BLaER1 (cell line): ENCODE measurements around the gene AIFM1.

Experiments used
- H3K27ac ChIP-seq: shearing (Covaris generic); formaldehyde crosslinking; 2 replicates; pipeline ENCODE4 v1.8.1; 2022
- H3K27me3 ChIP-seq: shearing (Covaris generic); formaldehyde crosslinking; 2 replicates; pipeline ENCODE4 v1.8.1; 2022
- H3K36me3 ChIP-seq: shearing (Covaris generic); formaldehyde crosslinking; 2 replicates; pipeline ENCODE4 v1.8.1; 2022
- H3K4me1 ChIP-seq: shearing (Covaris generic); formaldehyde crosslinking; 2 replicates; pipeline ENCODE4 v1.8.1; 2022
- H3K4me2 ChIP-seq: shearing (Covaris generic); formaldehyde crosslinking; 2 replicates; pipeline ENCODE4 v1.8.1; 2022
- H3K4me3 ChIP-seq: shearing (Covaris generic); formaldehyde crosslinking; 2 replicates; pipeline ENCODE4 v1.8.1; 2022
- H3K9ac ChIP-seq: shearing (Covaris generic); formaldehyde crosslinking; 2 replicates; pipeline ENCODE4 v1.8.1; 2022
- H3K9me3 ChIP-seq: shearing (Covaris generic); formaldehyde crosslinking; 2 replicates; pipeline ENCODE4 v1.8.1; 2022
- H4K20me1 ChIP-seq: shearing (Covaris generic); formaldehyde crosslinking; 2 replicates; pipeline ENCODE4 v1.8.1; 2022
- Cebpa-rat ChIP-seq: shearing (Covaris generic); IDR thresholded peaks from 2 replicates; pipeline ENCODE4 v1.8.1; 2022

Gene AIFM1

GRCh38 chrX:130171446-130172126, 5.9 kb upstream of the AIFM1 start, which contains the start of gene RAB33A:
TSS of gene RAB33A (plus strand) at chrX:130171962. CDS start at chrX:130172063, 101 bp downstream.
- H3K4me2 ChIP-seq, result peak within 1 kb of the TSS; percentile 57
- peak within 1 kb of the TSS; percentile 56 for H3K4me3 ChIP-seq
- peaks cover 40% of the 10 kb centered on the region for H3K4me1 ChIP-seq

DNA sequence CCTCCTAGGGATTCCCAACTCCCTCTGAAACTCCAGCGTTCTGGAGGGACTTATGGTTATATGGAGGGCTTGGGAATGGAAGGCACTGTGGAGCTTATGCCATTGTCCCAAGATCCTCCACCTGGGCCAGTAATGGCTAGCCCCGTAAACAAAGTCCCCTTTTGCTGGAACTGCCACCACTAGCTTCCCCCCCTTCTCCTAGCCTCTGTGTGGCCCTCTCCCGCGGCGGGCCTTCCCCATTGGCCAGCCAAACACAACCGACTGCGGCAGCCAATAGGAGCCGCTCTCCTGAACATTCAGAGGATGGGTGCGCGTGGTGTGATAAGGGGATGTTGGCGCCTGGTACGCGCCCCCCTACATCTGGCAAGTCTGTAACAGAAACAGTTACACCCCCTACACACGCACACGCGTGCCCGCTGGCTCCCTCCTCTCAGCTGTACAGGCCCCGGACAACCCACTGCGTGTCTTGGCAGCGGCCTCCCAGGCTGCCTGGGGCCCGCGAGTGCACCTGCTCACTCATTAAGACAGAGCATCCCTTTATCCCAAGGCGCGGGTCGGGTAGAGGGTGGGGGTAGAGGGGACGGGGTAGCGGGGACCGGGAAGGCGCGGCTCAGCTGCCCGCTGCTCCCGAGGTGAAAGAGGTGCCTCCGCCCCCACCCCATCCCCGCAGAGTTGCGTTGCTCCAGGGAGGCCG, 5.3 kb upstream of the AIFM1 start:
- no peaks in the 10 kb centered on the region for H4K20me1 ChIP-seq
- H3K27ac ChIP-seq, result no peak overlapping the region
- H3K9me3 ChIP-seq, result peaks cover 14% of the 10 kb centered on the region; the same call in 1 of the 2 replicates
- H3K27me3 ChIP-seq, result peaks cover 65% of the 10 kb centered on the region
- H3K4me1 ChIP-seq, result peaks cover 36% of the 10 kb centered on the region
- no peaks in the 10 kb centered on the region for H3K36me3 ChIP-seq
- no peak for TF ChIP-seq Cebpa-rat
- no peak overlapping the region for H3K9ac ChIP-seq
- peak overlapping the region; percentile 57 for H3K4me2 ChIP-seq
- H3K4me3 ChIP-seq, result peak overlapping the region; percentile 56

More at GRCh38 chrX:130171446-130172126, 5.9 kb upstream of the AIFM1 start, which contains the start of gene RAB33A:
- no peak within 1 kb of the TSS for H3K9ac ChIP-seq
- TF ChIP-seq Cebpa-rat, result no peak
- H3K36me3 ChIP-seq, result no peaks in the 10 kb centered on the region
- H3K9me3 ChIP-seq, result peaks cover 14% of the 10 kb centered on the region; the same call in 1 of the 2 replicates
- H3K27me3 ChIP-seq, result peaks cover 71% of the 10 kb centered on the region
- H4K20me1 ChIP-seq, result no peaks in the 10 kb centered on the region
- no peak within 1 kb of the TSS for H3K27ac ChIP-seq

- H3K9me3 ChIP-seq, result peaks cover 10% of the 10 kb centered on the region; the same call in 1 of the 2 replicates
- 0 out of 2 replicates have a peak, but pooled peaks cover 15% of the 10 kb centered on the region for H4K20me1 ChIP-seq
- H3K4me3 ChIP-seq, result 0 out of 2 replicates have a peak overlapping the region, but pooled peaks have one; percentile 76
- no peaks in the 10 kb centered on the region for H3K36me3 ChIP-seq
- no peak overlapping the region for H3K9ac ChIP-seq
- H3K27ac ChIP-seq, result no peak overlapping the region
- H3K4me1 ChIP-seq, result peaks cover 31% of the 10 kb centered on the region
- peaks cover 62% of the 10 kb centered on the region for H3K27me3 ChIP-seq
- TF ChIP-seq Cebpa-rat, result no peak
- H3K4me2 ChIP-seq, result peak overlapping the region; percentile 62
Observed at GRCh38 chrX:130167040-130167439, 1.4 kb upstream of the AIFM1 start.

GRCh38 chrX:130166503-130166777, 799 bp upstream of the AIFM1 start:
- H4K20me1 ChIP-seq, result 0 out of 2 replicates have a peak, but pooled peaks cover 16% of the 10 kb centered on the region
- peak overlapping the region; percentile 77 for H3K27ac ChIP-seq
- H3K4me1 ChIP-seq, result peaks cover 25% of the 10 kb centered on the region
- peaks cover 4% of the 10 kb centered on the region; the same call in 1 of the 2 replicates for H3K9me3 ChIP-seq
- TF ChIP-seq Cebpa-rat, result no peak
- H3K4me3 ChIP-seq, result peak overlapping the region; percentile 76
- peak overlapping the region; percentile 82 for H3K9ac ChIP-seq
- H3K27me3 ChIP-seq, result peaks cover 61% of the 10 kb centered on the region
- no peaks in the 10 kb centered on the region for H3K36me3 ChIP-seq
- peak overlapping the region; percentile 62 for H3K4me2 ChIP-seq

DNA sequence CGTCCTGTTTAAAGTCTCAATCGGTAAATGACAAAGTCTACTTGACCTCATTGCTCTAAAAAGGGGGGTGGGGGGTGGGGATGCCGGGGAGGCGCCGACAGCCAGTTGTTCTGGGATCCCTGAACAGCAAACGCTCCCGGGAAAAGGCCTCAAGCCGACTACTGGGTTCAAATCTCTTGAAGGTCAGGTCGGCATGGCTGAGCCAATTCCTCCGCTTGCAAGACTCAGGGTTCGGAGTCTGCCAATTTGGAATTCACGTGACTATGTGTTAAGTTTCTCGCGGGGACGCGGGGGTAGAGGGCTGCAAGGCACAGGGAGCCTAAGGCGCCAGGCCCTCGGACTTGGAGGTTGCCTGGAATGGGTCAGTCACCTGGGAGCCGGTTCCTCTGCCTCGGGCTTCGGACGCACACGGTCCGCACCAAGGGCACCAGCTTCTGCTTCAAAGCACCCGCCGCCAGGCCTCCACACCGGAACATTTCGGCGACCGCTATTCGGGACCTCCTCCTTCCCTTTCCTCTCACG, 399 bp downstream of the AIFM1 start:
- TF ChIP-seq Cebpa-rat, result no peak
- peaks cover 58% of the 10 kb centered on the region for H3K27me3 ChIP-seq
- H3K4me3 ChIP-seq, result peak overlapping the region; percentile 76
- H3K4me2 ChIP-seq, result peak overlapping the region; percentile 68
- 0 out of 2 replicates have a peak, but pooled peaks cover 3% of the 10 kb centered on the region for H3K9me3 ChIP-seq
- H3K36me3 ChIP-seq, result no peaks in the 10 kb centered on the region
- peak overlapping the region; percentile 82 for H3K9ac ChIP-seq
- peaks cover 16% of the 10 kb centered on the region; the same call in 1 of the 2 replicates for H4K20me1 ChIP-seq
- H3K27ac ChIP-seq, result peak overlapping the region; percentile 77
- H3K4me1 ChIP-seq, result peaks cover 24% of the 10 kb centered on the region

- H3K4me2 ChIP-seq, result no peak overlapping the region
- no peak overlapping the region for H3K9ac ChIP-seq
- no peaks in the 10 kb centered on the region for H3K36me3 ChIP-seq
- TF ChIP-seq Cebpa-rat, result no peak
- peaks cover 23% of the 10 kb centered on the region; the same call in 1 of the 2 replicates for H4K20me1 ChIP-seq
- no peak overlapping the region for H3K4me3 ChIP-seq
- no peak overlapping the region for H3K27ac ChIP-seq
- H3K4me1 ChIP-seq, result peaks cover 24% of the 10 kb centered on the region
- H3K27me3 ChIP-seq, result peaks cover 58% of the 10 kb centered on the region
- 0 out of 2 replicates have a peak, but pooled peaks cover 3% of the 10 kb centered on the region for H3K9me3 ChIP-seq
Observed at GRCh38 chrX:130163398-130163797, 2.2 kb downstream of the AIFM1 start.

- Histone ChIP-seq H3K9ac (no peak overlapping the region), H3K9me3 (0 out of 2 replicates have a peak, but pooled peaks cover 3% of the 10 kb centered on the region), H3K4me3 (no peak overlapping the region), H3K36me3 (no peaks in the 10 kb centered on the region), H3K27me3 (peaks cover 69% of the 10 kb centered on the region), H3K27ac (no peak overlapping the region), H3K4me1 (peaks cover 22% of the 10 kb centered on the region), H3K4me2 (no peak overlapping the region), H4K20me1 (peaks cover 35% of the 10 kb centered on the region; the same call in 1 of the 2 replicates)
- TF ChIP-seq Cebpa-rat, result no peak
Observed at GRCh38 chrX:130162094-130162735, 3.4 kb downstream of the AIFM1 start.

DNA sequence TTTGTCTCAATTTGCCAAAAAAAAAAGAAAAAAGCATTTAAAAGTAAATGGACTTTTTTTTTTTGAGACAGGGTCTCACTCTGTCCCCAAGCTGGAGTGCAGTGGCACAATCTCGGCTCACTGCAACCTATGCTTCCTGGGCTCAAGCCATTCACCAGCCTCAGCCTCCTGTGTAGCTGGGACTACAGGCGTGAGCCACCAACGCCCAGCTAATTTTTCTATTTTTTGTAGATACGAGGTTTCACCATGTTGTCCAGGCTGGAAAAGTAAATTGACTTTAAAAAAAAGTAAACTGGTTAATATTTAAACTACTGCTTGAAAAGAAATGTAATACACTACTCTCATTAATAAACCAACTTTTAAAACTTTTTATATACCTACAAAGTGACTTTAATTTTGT, 5.9 kb downstream of the AIFM1 start:
- Histone ChIP-seq H3K27ac (no peak overlapping the region), H3K4me2 (no peak overlapping the region), H3K27me3 (peaks cover 83% of the 10 kb centered on the region)

GRCh38 chrX:130158311-130158710, 7.3 kb downstream of the AIFM1 start:
- H3K4me3 ChIP-seq, result no peak overlapping the region
- H3K27me3 ChIP-seq, result peaks cover 86% of the 10 kb centered on the region
- H3K36me3 ChIP-seq, result no peaks in the 10 kb centered on the region
- H3K4me2 ChIP-seq, result no peak overlapping the region
- H3K9me3 ChIP-seq, result no peaks in the 10 kb centered on the region
- no peak for TF ChIP-seq Cebpa-rat
- peaks cover 52% of the 10 kb centered on the region; the same call in 1 of the 2 replicates for H4K20me1 ChIP-seq
- 0 out of 2 replicates have a peak, but pooled peaks cover 1% of the 10 kb centered on the region for H3K4me1 ChIP-seq
- H3K27ac ChIP-seq, result no peak overlapping the region
- no peak overlapping the region for H3K9ac ChIP-seq

More for the DNA sequence above, 5.9 kb downstream of the AIFM1 start:
- Histone ChIP-seq H3K9me3 (no peaks in the 10 kb centered on the region), H3K4me3 (no peak overlapping the region), H3K36me3 (no peaks in the 10 kb centered on the region), H4K20me1 (peaks cover 45% of the 10 kb centered on the region; the same call in 1 of the 2 replicates), H3K9ac (no peak overlapping the region), H3K4me1 (peaks cover 13% of the 10 kb centered on the region; the same call in 1 of the 2 replicates)
- TF ChIP-seq Cebpa-rat, result no peak
